DLD1 (cell line): ENCODE measurements around the gene CUEDC2.

Source experiments
- in situ Hi-C: cut with HindIII; loops from 2 replicates; pipeline ENCODE4 v1.10.0; 2017; ENCODE audit warnings: low sequenced_read_pairs

The CUEDC2 gene

DNA sequence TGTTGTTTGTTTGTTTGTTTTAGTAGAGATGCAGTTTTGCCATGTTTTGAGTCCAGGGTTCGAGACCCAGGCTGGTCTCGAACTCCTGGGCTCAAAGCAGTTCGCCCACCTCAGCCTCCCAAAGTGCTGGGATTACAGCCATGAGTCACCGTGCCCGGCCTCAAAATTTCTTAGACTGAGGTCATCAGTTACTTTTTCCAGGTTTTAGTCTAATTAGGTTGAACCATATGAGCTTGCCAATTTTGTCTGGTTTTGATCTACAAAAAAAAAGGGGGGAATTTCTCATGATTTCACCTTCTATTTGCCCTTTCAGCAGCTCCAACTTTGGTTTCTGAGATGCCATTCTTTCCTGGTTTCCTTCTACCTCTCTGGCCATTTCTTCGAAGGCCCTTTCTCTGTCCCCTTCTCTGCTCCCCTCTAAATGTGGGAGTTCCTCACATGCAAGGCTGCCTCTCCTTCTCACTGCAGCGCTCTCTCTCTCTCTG lies 5.5 kb downstream of the CUEDC2 start:
- in situ Hi-C loops, result no loop called here

DNA sequence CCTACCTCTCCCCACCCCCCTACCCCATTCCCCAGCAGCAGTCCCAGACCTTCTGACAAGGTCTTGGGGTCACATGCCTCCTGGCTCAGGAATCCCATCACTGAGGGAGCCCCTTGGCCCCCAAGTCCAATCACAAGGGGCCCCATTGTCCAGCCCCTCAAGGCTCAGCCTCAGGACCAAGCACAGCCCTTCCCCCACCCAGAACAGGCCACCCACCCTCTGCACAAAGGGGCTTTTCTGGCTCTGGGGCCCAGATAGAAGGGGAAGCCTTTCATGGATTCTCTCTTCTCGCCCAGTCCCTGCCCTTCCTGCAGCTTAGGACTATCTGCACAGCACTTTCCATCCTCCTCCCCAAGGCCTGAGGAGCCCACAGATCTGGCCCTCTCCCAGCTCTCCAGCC lies 6.9 kb downstream of the CUEDC2 start:
- in situ Hi-C loops, result no loop called here

DNA sequence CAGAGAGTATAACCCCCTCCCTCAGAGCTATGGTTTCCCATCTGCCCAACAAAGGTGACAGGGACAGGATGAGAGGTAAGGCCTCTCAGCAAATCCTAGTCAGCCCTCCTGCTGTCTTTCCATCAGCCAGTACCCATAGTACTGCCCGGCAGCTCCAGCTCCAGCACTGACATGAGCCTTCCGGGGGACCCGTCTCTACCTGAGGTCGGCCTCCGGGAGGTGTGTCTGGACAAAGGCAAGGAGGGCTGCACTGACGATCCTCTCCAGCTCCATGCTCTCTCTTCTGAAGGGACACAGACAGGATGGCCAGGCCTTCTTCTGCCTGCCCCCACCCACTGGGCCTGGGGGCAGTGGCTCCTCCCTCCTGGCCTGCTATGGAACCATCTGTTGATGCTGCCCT lies 7.5 kb downstream of the CUEDC2 start:
- in situ Hi-C loops, result no loop called here

DNA sequence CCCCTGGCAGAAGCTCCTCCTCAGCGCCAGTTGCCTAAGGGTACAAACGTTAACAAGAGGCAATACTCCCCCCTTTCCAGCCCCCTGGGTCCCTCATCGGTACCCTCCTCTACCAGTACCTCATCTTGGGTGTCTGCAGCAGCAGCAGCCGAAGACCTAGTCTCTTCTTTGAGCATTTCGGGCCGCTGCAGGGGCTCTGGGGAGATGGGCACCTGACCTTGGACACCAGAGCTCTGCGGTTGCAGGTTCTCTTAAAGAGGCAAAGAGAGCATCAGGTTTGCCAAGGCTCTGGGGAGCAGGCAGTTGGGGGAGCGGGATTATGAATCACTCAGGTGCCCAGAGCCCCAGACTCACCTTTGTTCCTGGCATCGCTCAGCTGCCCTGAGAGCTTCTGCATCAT lies 8.2 kb downstream of the CUEDC2 start:
- in situ Hi-C loops, result no loop called here

DNA sequence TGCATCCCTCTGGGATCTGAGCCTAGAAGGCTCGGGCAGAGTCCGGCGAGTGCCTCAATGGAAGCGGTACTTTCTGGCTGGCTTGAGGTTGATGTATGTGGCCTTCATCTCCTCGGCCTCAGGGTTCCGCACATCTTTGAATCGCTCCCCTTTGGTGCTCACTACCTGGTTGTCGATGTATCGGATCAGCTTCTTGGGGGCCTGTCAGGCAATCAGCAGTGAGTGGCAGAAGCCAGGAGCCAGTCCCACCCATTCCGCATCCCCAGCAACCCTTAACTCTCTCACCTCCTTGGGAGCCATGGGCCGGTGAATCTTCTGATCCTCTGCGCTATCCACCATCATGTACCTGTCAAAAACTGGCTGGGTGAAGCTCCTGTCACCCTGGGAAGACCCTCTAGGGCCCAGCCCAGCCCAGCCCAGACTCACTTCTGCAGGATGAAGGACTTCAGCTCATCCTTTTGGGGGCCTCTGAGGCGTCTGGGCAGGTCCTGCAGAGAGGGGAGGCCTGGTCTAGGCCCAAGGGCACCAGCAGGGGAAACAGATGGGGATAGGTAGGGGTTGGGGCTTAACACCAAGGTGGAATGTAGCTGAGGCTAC lies 8.9 kb downstream of the CUEDC2 start:
- in situ Hi-C loops, result no loop called here

DNA sequence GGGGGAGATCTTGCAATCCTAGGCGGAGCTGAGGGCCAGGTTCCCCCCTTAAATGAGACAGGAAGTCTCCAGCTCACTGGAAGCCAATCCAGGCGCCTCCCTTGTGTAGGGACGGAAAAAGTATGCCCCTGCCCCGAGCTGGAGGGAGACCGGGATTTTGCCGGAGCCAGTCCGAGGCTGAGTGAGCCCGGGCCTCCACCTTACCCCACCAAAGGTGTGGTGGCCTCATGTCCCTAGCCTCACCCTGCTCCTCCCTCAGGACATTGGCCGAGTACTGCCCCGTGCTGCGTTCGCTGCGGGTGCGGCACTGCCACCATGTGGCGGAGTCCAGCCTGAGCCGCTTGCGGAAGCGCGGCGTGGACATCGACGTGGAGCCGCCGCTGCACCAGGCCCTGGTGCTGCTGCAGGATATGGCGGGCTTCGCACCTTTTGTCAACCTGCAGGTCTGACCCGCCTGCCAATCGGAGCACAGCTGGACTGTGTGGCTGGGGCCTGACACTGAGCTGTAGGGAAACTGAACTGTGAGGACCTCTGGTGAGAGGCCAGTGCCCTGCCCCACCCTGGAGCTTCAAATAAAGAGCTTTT lies 9.7 kb downstream of the CUEDC2 start:
- in situ Hi-C loops, result no loop called here

DNA sequence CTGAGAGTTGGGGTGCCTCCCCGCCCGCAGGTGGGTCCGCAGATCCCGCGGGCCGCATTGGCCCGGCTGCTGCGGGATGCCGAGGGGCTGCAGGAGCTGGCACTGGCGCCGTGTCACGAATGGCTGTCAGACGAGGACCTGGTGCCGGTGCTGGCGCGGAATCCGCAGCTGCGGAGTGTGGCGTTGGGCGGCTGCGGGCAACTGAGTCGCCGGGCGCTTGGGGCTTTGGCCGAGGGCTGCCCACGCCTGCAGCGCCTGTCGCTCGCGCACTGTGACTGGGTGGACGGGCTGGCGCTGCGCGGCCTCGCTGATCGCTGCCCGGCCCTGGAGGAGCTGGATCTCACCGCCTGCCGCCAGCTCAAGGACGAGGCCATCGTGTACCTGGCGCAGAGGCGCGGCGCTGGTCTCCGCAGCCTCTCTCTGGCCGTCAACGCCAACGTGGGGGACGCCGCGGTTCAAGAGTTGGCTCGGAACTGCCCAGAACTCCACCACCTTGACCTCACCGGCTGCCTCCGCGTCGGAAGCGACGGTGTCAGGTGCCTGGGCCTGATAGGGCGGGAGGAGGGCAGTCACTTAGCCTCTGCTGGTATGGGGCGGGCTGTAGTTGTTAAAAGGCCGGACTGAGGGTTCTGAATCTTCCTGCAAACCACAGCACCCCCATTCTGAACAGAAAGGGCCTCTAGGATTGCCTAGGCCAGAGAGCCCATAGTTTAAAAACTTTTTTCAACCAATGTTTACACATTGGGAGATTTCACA lies 10.4 kb downstream of the CUEDC2 start:
- in situ Hi-C loops, result no loop called here

DNA sequence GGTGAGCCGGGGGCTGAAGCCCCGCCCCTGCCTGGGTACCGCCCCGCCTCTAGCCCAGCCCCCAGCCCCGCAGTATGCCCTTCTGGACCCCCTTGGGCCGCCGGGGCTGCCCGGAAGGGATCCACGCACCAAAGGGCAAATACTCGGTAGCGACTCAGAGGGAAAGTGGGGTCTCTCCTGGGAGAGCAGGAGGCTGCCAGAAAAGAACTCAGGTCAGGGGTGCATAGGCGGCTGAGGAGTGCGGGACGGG lies 10.9 kb downstream of the CUEDC2 start:
- in situ Hi-C loops, result no loop called here

DNA sequence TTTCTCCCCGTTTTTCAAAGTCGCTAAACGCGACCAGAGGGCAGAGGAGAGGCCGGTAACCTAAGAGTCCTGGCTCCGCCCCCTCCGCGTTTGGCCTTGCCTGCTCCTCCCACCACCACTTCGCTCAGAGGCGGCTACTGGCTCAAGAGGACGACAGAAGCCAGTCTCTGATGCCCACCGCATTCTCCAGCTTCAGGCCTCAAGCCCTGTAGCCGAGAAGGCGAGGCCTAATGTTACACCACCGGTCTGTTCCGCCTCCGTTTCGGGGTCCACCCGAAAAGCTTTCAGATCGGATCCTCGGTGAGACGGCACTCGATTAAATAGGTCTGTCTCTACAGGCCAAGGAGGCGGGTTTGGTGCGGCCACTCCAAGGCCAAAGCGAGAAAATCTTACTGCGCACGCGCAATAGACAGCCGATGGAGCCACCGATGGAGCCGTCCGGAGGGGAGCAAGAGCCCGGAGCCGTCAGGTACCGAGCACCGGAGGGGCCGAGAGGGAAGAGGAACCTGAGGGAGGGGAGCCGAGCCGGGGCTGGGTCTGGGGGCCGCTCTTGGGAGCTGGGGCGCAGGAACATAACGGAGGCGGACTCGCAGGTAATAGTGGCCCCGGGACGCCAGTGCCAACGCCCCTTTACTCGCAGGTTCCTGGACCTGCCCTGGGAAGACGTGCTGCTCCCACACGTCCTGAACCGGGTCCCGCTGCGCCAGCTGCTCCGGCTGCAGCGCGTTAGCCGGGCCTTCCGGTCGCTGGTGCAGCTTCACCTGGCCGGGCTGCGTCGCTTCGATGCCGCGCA lies 11.5 kb downstream of the CUEDC2 start, which contains the start of gene FBXL15:
Gene FBXL15 (plus strand): TSS at position 123 of the 793 bp plus-strand sequence. CDS start 294 bp downstream, at position 417.
- in situ Hi-C loops, result no loop called here

DNA sequence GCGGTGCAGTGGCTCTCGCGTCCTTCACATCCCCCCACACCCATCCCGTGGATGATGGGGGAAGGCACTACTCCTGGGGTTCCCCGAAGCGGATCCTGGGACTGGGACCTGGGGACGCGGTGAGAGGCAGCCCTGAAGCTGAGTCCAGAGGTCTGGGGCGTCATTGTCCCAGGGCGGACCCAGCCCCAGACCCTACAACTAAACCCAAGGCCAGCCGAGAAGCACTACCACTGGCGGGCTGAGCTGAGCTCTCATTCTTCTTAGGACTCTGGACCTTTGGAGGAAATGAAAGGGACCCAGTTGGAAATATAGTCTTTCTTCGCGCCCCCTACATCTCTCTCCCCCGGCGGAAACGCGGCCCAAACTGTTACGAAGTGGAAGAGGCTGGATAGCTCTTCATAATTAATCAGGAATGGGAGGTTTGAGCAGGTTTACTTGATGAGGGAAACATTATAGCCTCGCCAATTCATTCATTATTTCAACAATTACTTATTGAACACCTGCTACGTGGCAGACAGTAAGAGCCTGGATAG lies 12.1 kb downstream of the CUEDC2 start:
- in situ Hi-C loops, result no loop called here

DNA sequence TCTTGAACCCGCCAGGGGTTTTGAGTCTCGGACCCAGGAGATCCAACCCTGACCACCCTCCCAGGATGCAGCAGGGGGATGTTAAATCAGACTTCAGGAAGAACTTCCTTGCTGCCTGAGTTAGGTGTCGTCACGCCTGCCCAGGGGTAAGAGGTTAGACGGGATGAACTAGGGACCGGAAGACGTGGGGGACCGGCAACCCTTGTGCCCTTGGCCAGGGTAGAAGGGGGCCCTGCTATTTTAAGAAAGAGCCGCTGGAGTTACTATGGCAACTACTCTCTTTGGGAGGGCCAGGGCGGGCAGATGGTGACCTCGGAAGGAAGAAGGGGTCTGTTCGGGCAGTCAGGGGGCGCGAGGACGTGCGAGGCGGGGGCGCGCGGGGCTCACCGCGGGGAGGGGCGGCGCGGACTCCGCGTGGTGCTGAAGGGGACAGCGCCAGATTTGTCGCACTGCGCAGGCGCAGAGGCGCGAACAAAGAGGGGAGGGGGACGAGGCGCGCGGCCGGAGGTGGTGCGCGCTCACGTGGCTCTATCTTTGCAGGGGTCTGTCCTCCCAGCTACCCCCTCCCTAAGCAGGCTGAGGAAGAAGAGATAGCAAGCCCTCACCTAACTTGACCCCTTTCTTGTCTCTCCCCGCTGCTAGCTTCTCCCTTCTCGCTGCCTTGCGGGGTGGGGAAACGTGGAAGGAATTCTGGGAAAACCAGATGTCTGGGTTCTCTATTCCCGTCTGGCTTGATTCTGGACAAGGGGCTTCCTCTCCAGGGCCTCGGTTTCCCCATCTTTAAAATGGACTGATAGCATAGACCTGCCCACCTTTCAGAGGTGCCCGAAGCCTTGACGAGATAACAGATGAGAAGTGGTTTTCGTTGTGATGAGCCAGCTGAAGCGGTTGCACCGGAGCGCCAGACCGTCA lies 12.8 kb downstream of the CUEDC2 start:
- in situ Hi-C loops, result no loop called here

DNA sequence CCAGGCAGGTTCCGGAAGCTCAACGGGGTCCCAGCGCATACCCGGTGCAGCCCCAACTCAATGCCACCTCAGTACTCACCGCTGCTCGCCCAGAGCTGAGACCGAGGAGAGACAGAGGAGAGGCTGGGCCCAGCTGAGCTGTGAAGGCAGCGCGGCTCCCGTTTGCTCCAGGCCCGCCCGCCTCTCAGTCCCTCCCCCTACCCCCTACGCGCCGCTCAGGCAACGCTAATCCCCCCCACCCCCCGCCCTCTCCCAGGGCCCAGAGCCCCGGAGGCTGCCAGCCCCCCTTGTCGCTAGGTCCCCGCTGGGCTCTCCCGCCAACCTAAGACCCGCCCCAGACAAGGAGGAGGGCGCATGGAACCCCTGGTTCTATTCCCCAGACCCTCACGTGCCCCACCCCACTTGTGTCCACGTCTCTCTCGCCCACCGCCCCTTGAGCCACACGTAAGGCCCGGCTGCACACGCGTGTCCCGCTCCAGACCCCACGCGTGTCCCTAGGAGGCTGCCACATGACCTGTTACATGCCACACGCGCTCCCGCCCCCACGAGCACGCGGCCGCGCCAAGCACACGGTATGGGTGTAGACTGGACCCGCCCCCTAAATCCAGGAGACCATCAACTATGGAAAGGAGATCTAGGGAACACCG lies 13.6 kb downstream of the CUEDC2 start, which contains the start of gene PSD:
Gene PSD (minus strand): TSS at position 164 of the 647 bp plus-strand sequence. CDS start 1,747 bp downstream, outside the sequence.
- in situ Hi-C loops, result no loop called here

DNA sequence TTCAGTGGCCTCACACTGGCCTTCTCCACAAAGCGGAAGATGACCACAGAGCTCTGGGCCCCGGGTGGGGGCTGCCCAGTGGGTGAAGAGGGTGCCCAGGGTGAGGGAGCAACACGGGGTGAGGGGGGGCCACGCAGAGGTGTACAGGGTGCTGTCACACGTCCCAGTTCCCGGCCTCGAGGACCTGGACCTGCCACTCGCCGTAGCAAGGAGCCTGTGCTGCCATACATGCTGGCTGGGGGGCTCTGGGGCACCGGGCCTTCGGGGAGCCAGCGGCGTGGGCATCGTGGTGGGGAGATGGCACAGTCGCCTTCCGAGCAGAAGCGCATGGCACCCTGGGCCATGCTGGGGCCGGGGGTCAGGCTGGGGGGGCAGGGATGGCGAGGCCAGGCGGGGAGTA lies 15.7 kb downstream of the CUEDC2 start:
- in situ Hi-C loops, result no loop called here

DNA sequence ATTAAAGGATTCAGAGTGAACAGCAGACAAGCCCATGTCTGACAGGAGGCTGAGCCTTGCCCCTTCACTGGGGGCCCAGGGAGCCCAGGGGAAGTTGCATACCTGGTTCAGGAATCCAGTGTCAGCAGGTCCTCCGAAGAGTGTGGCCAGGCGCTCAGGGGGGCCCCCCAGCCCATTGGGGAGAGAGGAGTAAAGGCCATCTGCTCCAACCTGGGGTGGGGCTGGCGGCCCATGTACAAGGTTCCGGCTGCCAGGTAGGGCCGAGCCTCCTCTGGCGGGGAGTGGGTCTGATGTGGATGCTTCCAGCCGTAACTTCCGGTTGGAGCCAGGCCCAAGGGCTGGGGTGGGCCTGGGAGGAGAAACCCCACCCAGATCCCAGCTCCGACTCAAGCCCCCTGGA lies 16.1 kb downstream of the CUEDC2 start:
- in situ Hi-C loops, result no loop called here

DNA sequence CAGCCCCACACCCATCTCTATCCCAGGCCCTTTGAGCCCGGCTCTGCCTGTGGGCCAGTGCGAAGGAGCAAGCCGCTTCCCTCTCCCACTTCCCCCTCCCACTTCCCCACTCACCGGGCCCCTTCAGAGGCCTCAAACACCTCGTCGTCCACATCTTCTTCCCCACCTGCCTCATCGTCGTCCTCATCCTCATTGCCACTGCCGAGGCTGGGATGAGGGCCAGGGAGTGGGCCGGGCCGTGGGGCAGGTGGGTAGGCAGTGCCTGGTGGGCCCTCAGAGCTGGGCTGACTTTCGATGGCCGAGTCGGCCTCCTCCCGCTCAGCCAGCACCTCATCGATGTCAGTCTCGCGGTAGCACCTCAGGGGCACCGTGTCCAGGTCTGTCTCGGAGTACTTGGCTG lies 17.6 kb downstream of the CUEDC2 start:
- in situ Hi-C loops, result no loop called here

DNA sequence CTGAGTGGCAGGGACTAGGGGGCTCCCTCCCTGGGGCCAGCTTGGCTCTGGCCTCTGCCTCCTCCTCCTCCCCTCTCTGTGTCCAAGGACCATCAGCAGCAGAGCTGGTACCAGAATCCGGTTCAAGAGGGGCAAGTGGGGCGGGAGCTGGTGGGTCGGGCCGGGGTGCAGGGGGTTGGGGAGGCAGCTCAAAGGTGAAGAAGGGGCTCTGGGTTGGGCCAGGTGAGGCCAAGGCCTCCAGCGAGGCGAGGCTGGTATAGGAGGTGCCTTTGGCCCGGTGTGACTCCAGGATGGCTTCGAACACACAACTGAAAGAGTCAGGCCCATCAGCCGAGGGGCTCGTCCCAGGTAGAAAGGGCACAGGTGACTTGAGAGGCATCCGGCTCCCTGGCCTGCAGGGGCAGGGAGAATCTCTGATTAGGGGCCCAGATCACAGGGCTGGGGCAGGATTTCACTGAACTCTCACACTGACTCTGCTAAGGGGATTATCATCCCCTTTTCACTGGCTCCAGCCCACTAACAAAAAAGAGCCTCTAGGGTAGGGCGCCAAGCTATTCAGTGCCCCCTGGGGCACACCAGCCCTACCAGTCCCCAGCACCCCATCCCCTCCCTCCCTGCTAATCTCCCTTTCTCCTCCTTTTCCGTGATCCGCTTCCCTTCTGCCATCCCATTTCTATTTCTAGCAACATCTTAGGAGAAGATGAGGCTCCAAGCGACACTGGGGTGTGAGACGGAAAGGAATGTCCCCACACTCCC lies 18.4 kb downstream of the CUEDC2 start:
- in situ Hi-C loops, result no loop called here

DNA sequence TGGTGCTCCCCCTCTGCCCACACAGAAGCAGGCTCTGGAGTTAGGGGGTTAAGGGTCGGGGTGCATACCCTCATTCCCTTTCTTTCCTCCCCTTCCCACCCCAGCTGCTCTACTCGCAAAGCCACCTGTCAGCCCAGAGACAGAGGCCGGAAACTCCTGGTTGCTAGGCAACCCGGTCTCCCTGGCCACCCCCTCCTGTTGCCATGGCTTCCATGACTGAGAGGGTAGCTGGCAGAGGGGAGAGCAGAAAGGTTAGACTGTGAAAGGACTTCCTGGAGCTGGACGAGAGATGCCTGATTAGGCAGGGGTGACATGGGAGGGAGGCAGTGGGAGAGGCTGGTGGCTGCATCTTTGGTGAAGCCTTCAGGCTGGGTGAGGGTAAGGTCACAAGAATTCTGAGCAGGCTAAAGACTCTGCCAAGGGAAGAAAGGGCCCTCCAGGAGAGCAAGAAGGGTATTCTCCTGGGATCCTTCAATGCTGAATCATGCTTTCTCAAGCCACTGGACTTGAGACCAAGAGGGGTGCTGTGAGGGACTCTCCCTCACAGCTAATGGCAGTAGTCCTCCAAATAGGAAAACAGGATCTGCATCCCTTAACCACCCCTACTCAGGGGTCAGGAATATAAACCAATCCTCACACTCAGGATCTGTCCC lies 19.2 kb downstream of the CUEDC2 start:
- in situ Hi-C loops, result no loop called here

DNA sequence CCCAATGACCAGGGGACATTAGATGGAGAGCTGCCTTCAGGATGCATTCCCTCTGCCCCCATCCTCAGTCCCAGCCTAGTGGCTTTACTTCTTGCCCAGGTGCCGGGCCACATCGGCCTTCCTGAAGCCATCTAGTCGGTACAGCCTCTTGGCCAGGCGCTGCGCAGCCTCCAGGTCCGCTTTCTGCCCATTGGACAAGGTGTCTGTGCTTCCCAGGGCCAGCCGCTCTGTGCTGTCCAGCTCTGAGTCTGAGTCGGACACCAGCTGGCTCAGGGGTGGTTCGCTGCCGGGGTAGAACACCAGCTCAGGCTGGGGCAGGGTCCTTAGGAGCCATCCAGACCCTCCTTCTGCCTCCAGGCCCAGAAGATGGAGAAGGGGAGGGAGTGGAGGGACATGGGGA lies 20.1 kb downstream of the CUEDC2 start:
- in situ Hi-C loops, result no loop called here
